Measurements from ENCODE around the gene FBXO7.

FBXO7 gene

DNA sequence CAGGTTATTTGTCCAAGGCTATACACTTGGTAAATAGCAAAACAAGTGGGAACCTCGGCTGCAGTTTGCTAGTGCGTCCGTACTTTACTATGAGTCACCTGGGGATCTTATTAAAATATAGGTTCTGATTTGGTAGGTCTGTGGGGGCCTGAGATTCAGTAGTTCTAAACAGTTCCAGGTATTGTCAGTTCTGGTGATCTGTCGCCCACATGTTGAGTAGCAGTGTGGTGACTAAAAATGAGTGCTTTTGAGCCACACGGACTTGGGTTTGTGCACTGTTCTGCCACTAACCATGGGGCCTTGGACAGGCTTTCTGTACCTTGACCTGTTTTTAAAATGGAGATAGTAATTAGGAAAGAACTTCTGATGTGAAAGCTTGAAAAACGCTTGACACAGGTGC, 15.7 kb downstream of the FBXO7 start:
- DNase-seq (ENCODE audit: extremely low read depth, insufficient read length), result no peak
- Histone ChIP-seq H3K27me3 (replicated peaks; ENCODE audit: control insufficient read depth, insufficient read depth, low read length) (no peaks in the 10 kb centered on the region), H3K4me3 (replicated peaks; ENCODE audit: low read depth, low read length) (no peak overlapping the region), H3K36me3 (ENCODE audit: control insufficient read depth, insufficient read depth, low read length) (peaks cover 15% of the 10 kb centered on the region)
- TF ChIP-seq, protein P1, sequence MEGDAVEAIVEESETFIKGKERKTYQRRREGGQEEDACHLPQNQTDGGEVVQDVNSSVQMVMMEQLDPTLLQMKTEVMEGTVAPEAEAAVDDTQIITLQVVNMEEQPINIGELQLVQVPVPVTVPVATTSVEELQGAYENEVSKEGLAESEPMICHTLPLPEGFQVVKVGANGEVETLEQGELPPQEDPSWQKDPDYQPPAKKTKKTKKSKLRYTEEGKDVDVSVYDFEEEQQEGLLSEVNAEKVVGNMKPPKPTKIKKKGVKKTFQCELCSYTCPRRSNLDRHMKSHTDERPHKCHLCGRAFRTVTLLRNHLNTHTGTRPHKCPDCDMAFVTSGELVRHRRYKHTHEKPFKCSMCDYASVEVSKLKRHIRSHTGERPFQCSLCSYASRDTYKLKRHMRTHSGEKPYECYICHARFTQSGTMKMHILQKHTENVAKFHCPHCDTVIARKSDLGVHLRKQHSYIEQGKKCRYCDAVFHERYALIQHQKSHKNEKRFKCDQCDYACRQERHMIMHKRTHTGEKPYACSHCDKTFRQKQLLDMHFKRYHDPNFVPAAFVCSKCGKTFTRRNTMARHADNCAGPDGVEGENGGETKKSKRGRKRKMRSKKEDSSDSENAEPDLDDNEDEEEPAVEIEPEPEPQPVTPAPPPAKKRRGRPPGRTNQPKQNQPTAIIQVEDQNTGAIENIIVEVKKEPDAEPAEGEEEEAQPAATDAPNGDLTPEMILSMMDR (IDR thresholded peaks at IDR 0.05; ENCODE audit: insufficient read depth, low read length, poor library complexity, severe bottlenecking), result no peak

GRCh38 chr22:32492111-32492510, 17.5 kb downstream of the FBXO7 start:
- TF ChIP-seq, protein P1 (IDR thresholded peaks at IDR 0.05; ENCODE audit: insufficient read depth, low read length, poor library complexity, severe bottlenecking), result no peak
- H3K4me3 ChIP-seq (replicated peaks; ENCODE audit: low read depth, low read length), result no peak overlapping the region
- DNase-seq (ENCODE audit: extremely low read depth, insufficient read length), result no peak
- H3K36me3 ChIP-seq (ENCODE audit: control insufficient read depth, insufficient read depth, low read length), result peaks cover 9% of the 10 kb centered on the region
- no peaks in the 10 kb centered on the region for H3K27me3 ChIP-seq (replicated peaks; ENCODE audit: control insufficient read depth, insufficient read depth, low read length)

DNA sequence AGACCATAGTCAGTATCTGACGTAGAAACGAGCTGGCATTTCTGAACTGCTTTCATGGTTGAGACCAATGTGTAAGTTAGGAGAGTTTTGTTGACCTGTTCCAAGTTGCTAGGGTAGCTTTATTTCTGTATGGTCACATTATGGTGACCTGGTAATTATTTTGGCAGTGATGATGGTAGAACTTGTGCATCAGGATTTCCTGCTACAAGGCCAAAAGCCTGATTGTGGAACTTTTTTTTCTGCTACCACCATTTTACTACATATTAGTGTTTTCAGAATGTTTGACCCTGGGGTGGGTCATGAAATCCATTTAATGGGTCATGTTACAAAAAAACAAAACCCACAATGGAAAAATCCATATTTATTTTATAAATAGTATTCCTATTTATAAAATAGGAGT, 18.9 kb downstream of the FBXO7 start:
- TF ChIP-seq, protein P1 (IDR thresholded peaks at IDR 0.05; ENCODE audit: insufficient read depth, low read length, poor library complexity, severe bottlenecking), result no peak
- no peak for DNase-seq (ENCODE audit: extremely low read depth, insufficient read length)
- no peak overlapping the region for H3K4me3 ChIP-seq (replicated peaks; ENCODE audit: low read depth, low read length)
- H3K36me3 ChIP-seq (ENCODE audit: control insufficient read depth, insufficient read depth, low read length), result peaks cover 13% of the 10 kb centered on the region
- no peaks in the 10 kb centered on the region for H3K27me3 ChIP-seq (replicated peaks; ENCODE audit: control insufficient read depth, insufficient read depth, low read length)

DNA sequence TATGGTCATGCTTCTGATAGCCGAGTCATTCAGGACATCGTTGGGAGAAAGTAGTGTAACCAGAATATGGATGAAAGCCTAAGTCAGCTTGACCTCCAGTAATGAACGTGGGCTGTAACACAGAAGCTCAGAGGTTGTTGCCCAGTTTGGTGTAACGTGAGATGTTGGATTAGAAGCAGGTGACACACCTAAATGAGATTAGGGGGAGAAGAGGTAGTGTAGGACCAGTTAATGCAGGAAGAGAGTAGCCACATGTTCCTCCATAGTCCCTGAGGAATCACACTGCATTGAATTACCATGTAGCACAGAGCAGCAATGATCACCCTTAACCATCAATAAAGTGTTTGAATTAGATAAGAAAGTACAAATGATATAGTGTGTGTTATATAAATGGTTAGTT, 20.4 kb downstream of the FBXO7 start:
- H3K27me3 ChIP-seq (replicated peaks; ENCODE audit: control insufficient read depth, insufficient read depth, low read length), result no peaks in the 10 kb centered on the region
- TF ChIP-seq, protein P1 (IDR thresholded peaks at IDR 0.05; ENCODE audit: insufficient read depth, low read length, poor library complexity, severe bottlenecking), result no peak
- peaks cover 13% of the 10 kb centered on the region for H3K36me3 ChIP-seq (ENCODE audit: control insufficient read depth, insufficient read depth, low read length)
- no peak for DNase-seq (ENCODE audit: extremely low read depth, insufficient read length)
- H3K4me3 ChIP-seq (replicated peaks; ENCODE audit: low read depth, low read length), result no peak overlapping the region

DNA sequence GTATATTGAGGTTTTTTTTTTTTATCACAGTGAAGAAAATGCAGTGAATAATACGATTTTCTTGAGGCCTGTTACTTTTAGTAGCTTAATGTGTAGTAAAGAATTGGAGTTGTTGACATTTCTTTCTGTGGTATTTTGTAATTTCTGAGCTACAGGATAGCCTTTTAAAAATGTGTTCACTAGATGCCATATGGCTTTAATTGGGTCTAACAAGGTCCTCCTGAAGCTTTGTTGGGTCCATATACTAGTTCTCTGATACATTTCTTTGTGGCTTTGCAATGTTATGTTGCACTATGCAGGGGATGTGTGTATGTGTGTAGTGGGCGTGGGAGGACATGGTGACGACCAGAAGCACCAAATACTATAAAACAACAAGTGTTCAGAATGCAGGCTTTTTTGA, 25.1 kb downstream of the FBXO7 start:
- Histone ChIP-seq H3K36me3 (ENCODE audit: control insufficient read depth, insufficient read depth, low read length) (peaks cover 7% of the 10 kb centered on the region), H3K4me3 (replicated peaks; ENCODE audit: low read depth, low read length) (no peak overlapping the region), H3K27me3 (replicated peaks; ENCODE audit: control insufficient read depth, insufficient read depth, low read length) (no peaks in the 10 kb centered on the region)
- TF ChIP-seq, protein P1 (IDR thresholded peaks at IDR 0.05; ENCODE audit: insufficient read depth, low read length, poor library complexity, severe bottlenecking), result no peak
- no peak for DNase-seq (ENCODE audit: extremely low read depth, insufficient read length)

All from GM06990 (cell line).